ENCODE results near the gene PEDS1. TPM values are rescaled to one million over a fixed set of nuclear protein-coding genes. Genes with fewer than 3 reads are reported as not detected.
"Not testable (repeated sequence)": the region's sequence is repeated elsewhere in the genome, so short reads cannot be mapped to it uniquely, and the experiment has no call there.

Gene PEDS1
- total RNA-seq, 1 experiment from 2014 or later, result 53.8 TPM

- CTCF ChIA-PET, result no interaction called here
- intact Hi-C loops (cut with micrococcal nuclease), result no loop called here
- Histone ChIP-seq H3K4me2 (ENCODE audit: low read length) (peak overlapping the region; percentile 14), H3K9ac (ENCODE audit: low read length) (no peak overlapping the region), H3K9me3 (ENCODE audit: low read length) (no peaks in the 10 kb centered on the region), H3K9me2 (replicated peaks; ENCODE audit: low read length) (no peaks in the 10 kb centered on the region), H2AFZ (ENCODE audit: low read length) (no peak overlapping the region), H3K4me1 (ENCODE audit: insufficient read depth, low read length) (peaks cover 48% of the 10 kb centered on the region), H3F3A (ENCODE audit: low read length, unreplicated experiment) (peaks cover 12% of the 10 kb centered on the region), H4K20me1 (ENCODE audit: low read length) (peaks cover 53% of the 10 kb centered on the region), H3K36me3 (ENCODE audit: low read depth, low read length) (peaks cover 19% of the 10 kb centered on the region), H3K27ac (ENCODE audit: low read length) (no peak overlapping the region), H3K79me2 (ENCODE audit: low read length) (peaks cover 98% of the 10 kb centered on the region), H3K4me3 (ENCODE audit: low read length) (no peak overlapping the region), H3K27me3 (ENCODE audit: low read length) (no peaks in the 10 kb centered on the region)
- no TSS peak for BruUV-seq (replicated peaks)
- peak; percentile 48 for DNase-seq
- POLR2A ChIA-PET (ENCODE audit: unreplicated experiment), result no interaction called here
- ATAC-seq, result peak; percentile 7; the same call in 1 of the 2 replicates
- TF ChIP-seq EZH2 (IDR thresholded peaks at IDR 0.05; ENCODE audit: low read length, unreplicated experiment), result no peak
- TF ChIP-seq EZH2phosphoT487 (IDR thresholded peaks at IDR 0.05; ENCODE audit: borderline replicate concordance, low read length), result no peak
- TF ChIP-seq, protein P1, sequence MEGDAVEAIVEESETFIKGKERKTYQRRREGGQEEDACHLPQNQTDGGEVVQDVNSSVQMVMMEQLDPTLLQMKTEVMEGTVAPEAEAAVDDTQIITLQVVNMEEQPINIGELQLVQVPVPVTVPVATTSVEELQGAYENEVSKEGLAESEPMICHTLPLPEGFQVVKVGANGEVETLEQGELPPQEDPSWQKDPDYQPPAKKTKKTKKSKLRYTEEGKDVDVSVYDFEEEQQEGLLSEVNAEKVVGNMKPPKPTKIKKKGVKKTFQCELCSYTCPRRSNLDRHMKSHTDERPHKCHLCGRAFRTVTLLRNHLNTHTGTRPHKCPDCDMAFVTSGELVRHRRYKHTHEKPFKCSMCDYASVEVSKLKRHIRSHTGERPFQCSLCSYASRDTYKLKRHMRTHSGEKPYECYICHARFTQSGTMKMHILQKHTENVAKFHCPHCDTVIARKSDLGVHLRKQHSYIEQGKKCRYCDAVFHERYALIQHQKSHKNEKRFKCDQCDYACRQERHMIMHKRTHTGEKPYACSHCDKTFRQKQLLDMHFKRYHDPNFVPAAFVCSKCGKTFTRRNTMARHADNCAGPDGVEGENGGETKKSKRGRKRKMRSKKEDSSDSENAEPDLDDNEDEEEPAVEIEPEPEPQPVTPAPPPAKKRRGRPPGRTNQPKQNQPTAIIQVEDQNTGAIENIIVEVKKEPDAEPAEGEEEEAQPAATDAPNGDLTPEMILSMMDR (conservative IDR thresholded peaks at IDR 0.05; ENCODE audit: low read depth, low read length), result no peak
These were observed 44.8 kb downstream of the PEDS1 start for GRCh38 chr20:50108556-50109235.

DNA sequence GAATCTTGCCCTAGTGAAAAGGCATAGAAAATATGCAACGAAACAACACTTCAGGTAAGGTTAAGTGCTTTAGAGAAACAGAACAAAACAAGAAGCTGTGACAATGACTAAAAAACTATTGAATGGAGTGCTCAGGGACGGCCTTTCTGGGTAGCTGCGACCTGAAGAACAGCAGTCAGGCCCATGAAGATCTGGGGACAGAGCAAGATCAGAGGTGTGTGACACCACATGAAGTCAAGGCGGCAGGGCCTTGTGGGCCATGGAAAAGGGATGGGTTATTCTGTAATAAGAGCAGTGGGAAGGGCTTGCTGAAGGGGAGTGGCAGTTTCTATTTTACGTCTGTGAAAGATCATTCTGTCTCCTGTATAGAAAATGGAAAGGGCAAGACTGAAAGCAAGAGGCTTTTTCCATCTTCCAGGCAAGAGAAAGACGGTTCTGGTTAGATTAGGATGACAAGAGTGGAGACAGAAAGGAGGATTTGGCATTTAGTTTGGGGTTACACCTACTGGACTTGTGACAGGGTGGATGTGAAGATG is 45.7 kb downstream of the PEDS1 start:
- Histone ChIP-seq H3K36me3 (ENCODE audit: low read depth, low read length) (peaks cover 19% of the 10 kb centered on the region), H3K4me1 (ENCODE audit: insufficient read depth, low read length) (peaks cover 49% of the 10 kb centered on the region), H3K9ac (ENCODE audit: low read length) (no peak overlapping the region), H3K27ac (ENCODE audit: low read length) (no peak overlapping the region), H3K27me3 (ENCODE audit: low read length) (no peaks in the 10 kb centered on the region), H3K9me2 (replicated peaks; ENCODE audit: low read length) (no peaks in the 10 kb centered on the region), H3K79me2 (ENCODE audit: low read length) (peaks cover 99% of the 10 kb centered on the region), H3K9me3 (ENCODE audit: low read length) (no peaks in the 10 kb centered on the region), H3K4me3 (ENCODE audit: low read length) (no peak overlapping the region), H4K20me1 (ENCODE audit: low read length) (peaks cover 60% of the 10 kb centered on the region), H2AFZ (ENCODE audit: low read length) (no peak overlapping the region), H3K4me2 (ENCODE audit: low read length) (no peak overlapping the region), H3F3A (ENCODE audit: low read length, unreplicated experiment) (peaks cover 12% of the 10 kb centered on the region)
- DNase-seq (no peak), ATAC-seq (no peak)
- ChIA-PET CTCF (no interaction called here), POLR2A (ENCODE audit: unreplicated experiment) (no interaction called here)
- no peak for TF ChIP-seq EZH2 (IDR thresholded peaks at IDR 0.05; ENCODE audit: low read length, unreplicated experiment)
- no peak for TF ChIP-seq EZH2phosphoT487 (IDR thresholded peaks at IDR 0.05; ENCODE audit: borderline replicate concordance, low read length)
- TF ChIP-seq, protein P1 (conservative IDR thresholded peaks at IDR 0.05; ENCODE audit: low read depth, low read length), result no peak
- no TSS peak for BruUV-seq (replicated peaks)
- intact Hi-C loops (cut with micrococcal nuclease), result no loop called here

DNA sequence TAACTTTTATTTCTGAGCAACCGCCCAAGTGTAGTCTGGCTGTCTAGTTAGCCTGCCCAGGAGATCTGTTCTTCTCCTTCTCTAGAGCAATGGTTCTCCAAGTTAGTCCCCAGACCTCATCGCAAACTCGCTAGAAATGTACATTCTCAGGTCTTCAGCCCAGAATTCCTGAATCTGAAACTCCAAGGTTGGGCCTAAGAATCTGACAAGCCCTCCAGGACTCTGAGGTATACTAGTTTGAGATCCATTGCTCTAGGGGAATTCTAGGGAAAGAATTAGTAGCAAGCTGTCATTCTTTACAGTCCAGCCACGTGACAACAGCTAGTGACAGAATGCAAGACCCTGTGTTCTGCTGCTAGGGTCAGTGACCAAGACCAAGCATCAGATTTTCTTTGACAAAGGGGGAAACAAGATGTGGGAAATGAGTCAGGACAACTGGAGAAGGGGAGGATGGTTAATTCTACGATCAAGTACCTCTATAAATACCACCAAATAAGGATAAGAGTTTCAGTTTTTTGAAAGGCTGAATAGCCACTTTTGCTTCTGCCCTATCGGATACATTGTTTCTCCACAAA is 46.4 kb downstream of the PEDS1 start:
- TF ChIP-seq EZH2 (IDR thresholded peaks at IDR 0.05; ENCODE audit: low read length, unreplicated experiment), result no peak
- TF ChIP-seq, protein P1 (conservative IDR thresholded peaks at IDR 0.05; ENCODE audit: low read depth, low read length), result no peak
- no peak for TF ChIP-seq EZH2phosphoT487 (IDR thresholded peaks at IDR 0.05; ENCODE audit: borderline replicate concordance, low read length)
- POLR2A ChIA-PET (ENCODE audit: unreplicated experiment), result no interaction called here
- CTCF ChIA-PET, result no interaction called here

GRCh38 chr20:50106669-50107068 is 46.9 kb downstream of the PEDS1 start:
- peaks cover 69% of the 10 kb centered on the region for H4K20me1 ChIP-seq (ENCODE audit: low read length)
- POLR2A ChIA-PET (ENCODE audit: unreplicated experiment); H3K27me3 ChIP-seq (ENCODE audit: low read length); H3K27ac ChIP-seq (ENCODE audit: low read length); H3K4me3 ChIP-seq (ENCODE audit: low read length); H3K9me3 ChIP-seq (ENCODE audit: low read length); ATAC-seq; DNase-seq; H3K9me2 ChIP-seq (replicated peaks; ENCODE audit: low read length); H3K9ac ChIP-seq (ENCODE audit: low read length); H2AFZ ChIP-seq (ENCODE audit: low read length); H3K4me2 ChIP-seq (ENCODE audit: low read length); intact Hi-C loops (cut with micrococcal nuclease); BruUV-seq (replicated peaks); CTCF ChIA-PET: not testable (repeated sequence)
- peaks cover 99% of the 10 kb centered on the region for H3K79me2 ChIP-seq (ENCODE audit: low read length)
- peaks cover 50% of the 10 kb centered on the region for H3K4me1 ChIP-seq (ENCODE audit: insufficient read depth, low read length)
- peaks cover 25% of the 10 kb centered on the region for H3K36me3 ChIP-seq (ENCODE audit: low read depth, low read length)
- peaks cover 12% of the 10 kb centered on the region for H3F3A ChIP-seq (ENCODE audit: low read length, unreplicated experiment)

More for the DNA sequence above, 46.4 kb downstream of the PEDS1 start:
- BruUV-seq (replicated peaks), result no TSS peak
- no peak for ATAC-seq
- Histone ChIP-seq H3K27ac (ENCODE audit: low read length) (no peak overlapping the region), H3K9ac (ENCODE audit: low read length) (no peak overlapping the region), H3K9me3 (ENCODE audit: low read length) (no peaks in the 10 kb centered on the region), H3K36me3 (ENCODE audit: low read depth, low read length) (peaks cover 20% of the 10 kb centered on the region), H3K4me2 (ENCODE audit: low read length) (no peak overlapping the region), H4K20me1 (ENCODE audit: low read length) (peaks cover 66% of the 10 kb centered on the region), H3K9me2 (replicated peaks; ENCODE audit: low read length) (no peaks in the 10 kb centered on the region), H3K79me2 (ENCODE audit: low read length) (peaks cover 99% of the 10 kb centered on the region), H3K4me3 (ENCODE audit: low read length) (no peak overlapping the region), H2AFZ (ENCODE audit: low read length) (no peak overlapping the region), H3K4me1 (ENCODE audit: insufficient read depth, low read length) (peaks cover 52% of the 10 kb centered on the region), H3K27me3 (ENCODE audit: low read length) (no peaks in the 10 kb centered on the region), H3F3A (ENCODE audit: low read length, unreplicated experiment) (peaks cover 12% of the 10 kb centered on the region)
- DNase-seq, result no peak
- intact Hi-C loops (cut with micrococcal nuclease), result no loop called here
